WTC11 (cell line): ENCODE results near the gene RASSF4.

Source experiments
- ZNF138 ChIP-seq: sonication (generic); formaldehyde crosslinking; conservative IDR thresholded peaks from 2 replicates; pipeline ENCODE4 v1.8.1; 2022; ENCODE audit warnings: mild to moderate bottlenecking, moderate library complexity, missing genetic modification reagents
- TF ChIP-seq, protein P1 (sequence below): sonication (generic); formaldehyde crosslinking; IDR thresholded peaks from 2 replicates; pipeline ENCODE4 v1.8.1; 2023; ENCODE audit warnings: mild to moderate bottlenecking, moderate library complexity, missing genetic modification reagents

DNA sequence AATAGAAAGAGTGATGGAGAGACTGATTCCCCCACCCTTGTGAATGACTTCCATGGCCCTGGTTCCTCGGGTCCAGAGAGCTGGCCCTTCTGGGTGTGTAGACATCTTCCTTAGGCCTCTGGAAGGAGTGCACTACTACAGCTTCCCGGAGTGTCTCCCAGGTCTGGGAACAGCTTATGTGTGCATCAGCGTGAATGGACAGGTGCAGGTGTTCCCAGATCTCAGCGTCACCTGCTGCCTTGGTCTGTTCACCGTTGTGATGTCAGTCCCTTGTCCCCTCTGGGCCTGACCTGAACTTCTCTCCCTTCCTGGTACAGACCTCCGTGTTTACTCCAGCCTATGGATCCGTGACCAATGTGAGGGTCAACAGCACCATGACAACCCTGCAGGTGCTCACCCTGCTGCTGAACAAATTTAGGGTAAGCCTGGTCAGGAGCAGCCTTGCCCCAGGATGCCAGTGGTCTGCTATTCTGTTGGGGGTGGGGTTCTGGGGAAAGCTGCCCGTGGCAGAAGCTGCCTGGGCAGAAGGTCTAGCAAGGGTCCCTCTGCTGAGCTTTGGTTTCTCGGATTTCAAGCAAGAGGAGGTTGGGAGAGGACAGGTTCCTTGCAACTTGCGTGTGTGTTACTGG lies 29.5 kb downstream of the RASSF4 start:
- TF ChIP-seq, protein P1, sequence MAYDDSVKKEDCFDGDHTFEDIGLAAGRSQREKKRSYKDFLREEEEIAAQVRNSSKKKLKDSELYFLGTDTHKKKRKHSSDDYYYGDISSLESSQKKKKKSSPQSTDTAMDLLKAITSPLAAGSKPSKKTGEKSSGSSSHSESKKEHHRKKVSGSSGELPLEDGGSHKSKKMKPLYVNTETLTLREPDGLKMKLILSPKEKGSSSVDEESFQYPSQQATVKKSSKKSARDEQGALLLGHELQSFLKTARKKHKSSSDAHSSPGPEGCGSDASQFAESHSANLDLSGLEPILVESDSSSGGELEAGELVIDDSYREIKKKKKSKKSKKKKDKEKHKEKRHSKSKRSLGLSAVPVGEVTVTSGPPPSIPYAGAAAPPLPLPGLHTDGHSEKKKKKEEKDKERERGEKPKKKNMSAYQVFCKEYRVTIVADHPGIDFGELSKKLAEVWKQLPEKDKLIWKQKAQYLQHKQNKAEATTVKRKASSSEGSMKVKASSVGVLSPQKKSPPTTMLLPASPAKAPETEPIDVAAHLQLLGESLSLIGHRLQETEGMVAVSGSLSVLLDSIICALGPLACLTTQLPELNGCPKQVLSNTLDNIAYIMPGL (CRISPR knock-in tag): no peak
- no peak for TF ChIP-seq ZNF138
